Type B pancreatic cell (in vitro differentiated cells): ENCODE measurements around the gene CCP110. TPM values are rescaled to one million over a fixed set of nuclear protein-coding genes. Genes with fewer than 3 reads are reported as not detected.

Experiments used
- DNase-seq: peaks from one replicate; pipeline ENCODE4 v3.0.0; 2021; ENCODE audit warnings: mixed read lengths; ENCODE audit not compliant: unreplicated experiment; ENCODE audit errors: extremely low spot score
- H3K27ac Mint-ChIP-seq: 2 replicates; pipeline ENCODE4 v1.8.0; 2021; ENCODE audit warnings: mild to moderate bottlenecking, mixed read lengths
- H3K27me3 Mint-ChIP-seq: 2 replicates; pipeline ENCODE4 v1.8.0; 2021; ENCODE audit warnings: mixed read lengths
- H3K36me3 Mint-ChIP-seq: 2 replicates; pipeline ENCODE4 v1.8.0; 2021; ENCODE audit warnings: mixed read lengths
- H3K4me1 Mint-ChIP-seq: one replicate; pipeline ENCODE4 v1.8.0; 2021; ENCODE audit warnings: mixed read lengths; ENCODE audit not compliant: unreplicated experiment
- H3K4me3 Mint-ChIP-seq: 2 replicates; pipeline ENCODE4 v1.8.0; 2021; ENCODE audit warnings: mild to moderate bottlenecking, mixed read lengths
- H3K9me3 Mint-ChIP-seq: 2 replicates; pipeline ENCODE4 v1.8.0; 2021; ENCODE audit warnings: mixed read lengths
- total RNA-seq: library from RNA; stranded (reverse); gene quantifications from 2 replicates; pipeline ENCODE4 v1.2.1, GENCODE V29; 2021; ENCODE audit warnings: low replicate concordance
- TF ChIP-seq, protein P1 (sequence below): fragments of 200-600 bp; sonication (generic); conservative IDR thresholded peaks from 2 replicates; pipeline ENCODE4 v1.5.0; 2021; ENCODE audit warnings: antibody characterized with exemption, mild to moderate bottlenecking

CCP110 gene
- total RNA-seq, 1 donor from 2014 or later, result 29.1 TPM

DNA sequence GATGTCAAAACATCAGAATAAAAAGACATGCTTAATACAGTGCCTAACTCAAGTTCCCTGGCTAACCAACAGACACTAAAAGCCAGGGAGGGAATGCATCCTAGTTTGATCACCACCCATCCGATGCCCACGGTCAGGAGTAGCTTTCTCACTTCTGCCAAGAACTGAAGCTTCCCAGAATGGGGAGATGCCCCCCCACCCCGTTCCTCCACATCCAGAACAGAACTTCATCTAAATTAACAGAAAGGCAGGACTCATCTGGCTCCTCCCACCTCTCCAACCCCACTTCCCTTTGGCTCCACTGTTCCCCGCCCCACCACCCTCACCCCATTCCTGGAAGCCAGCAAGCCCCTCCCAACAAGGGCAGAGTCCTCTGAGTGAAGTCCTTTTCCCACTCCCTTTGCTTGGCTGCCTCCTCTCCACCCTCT lies 35.5 kb upstream of the CCP110 start:
- DNase-seq, result no peak
- Mint-ChIP-seq H3K27ac (no peak overlapping the region), H3K36me3 (no peaks in the 10 kb centered on the region), H3K27me3 (no peaks in the 10 kb centered on the region), H3K9me3 (no peaks in the 10 kb centered on the region), H3K4me1 (no peaks in the 10 kb centered on the region), H3K4me3 (no peak overlapping the region)
- TF ChIP-seq, protein P1, sequence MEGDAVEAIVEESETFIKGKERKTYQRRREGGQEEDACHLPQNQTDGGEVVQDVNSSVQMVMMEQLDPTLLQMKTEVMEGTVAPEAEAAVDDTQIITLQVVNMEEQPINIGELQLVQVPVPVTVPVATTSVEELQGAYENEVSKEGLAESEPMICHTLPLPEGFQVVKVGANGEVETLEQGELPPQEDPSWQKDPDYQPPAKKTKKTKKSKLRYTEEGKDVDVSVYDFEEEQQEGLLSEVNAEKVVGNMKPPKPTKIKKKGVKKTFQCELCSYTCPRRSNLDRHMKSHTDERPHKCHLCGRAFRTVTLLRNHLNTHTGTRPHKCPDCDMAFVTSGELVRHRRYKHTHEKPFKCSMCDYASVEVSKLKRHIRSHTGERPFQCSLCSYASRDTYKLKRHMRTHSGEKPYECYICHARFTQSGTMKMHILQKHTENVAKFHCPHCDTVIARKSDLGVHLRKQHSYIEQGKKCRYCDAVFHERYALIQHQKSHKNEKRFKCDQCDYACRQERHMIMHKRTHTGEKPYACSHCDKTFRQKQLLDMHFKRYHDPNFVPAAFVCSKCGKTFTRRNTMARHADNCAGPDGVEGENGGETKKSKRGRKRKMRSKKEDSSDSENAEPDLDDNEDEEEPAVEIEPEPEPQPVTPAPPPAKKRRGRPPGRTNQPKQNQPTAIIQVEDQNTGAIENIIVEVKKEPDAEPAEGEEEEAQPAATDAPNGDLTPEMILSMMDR, result no peak

DNA sequence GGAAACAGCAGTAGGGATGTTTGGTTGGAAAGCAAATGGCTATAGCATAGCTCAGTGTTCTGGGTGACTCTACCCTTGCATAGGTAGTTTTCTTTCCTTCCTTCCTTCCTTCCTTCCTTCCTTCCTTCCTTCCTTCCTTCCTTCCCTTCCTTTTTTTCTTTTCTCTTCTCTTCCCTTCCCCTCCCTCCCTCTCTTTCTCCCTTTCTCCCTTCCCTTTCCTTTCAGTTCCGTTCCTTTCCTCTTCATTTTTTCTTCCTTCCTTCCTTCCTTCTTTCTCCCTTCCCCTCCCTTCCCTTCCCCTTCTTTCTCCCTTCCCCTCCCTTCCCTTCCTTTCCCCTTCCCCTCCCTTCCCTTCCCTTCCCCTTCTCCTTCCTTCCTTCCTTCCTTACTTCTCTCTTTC lies 33.1 kb upstream of the CCP110 start:
- TF ChIP-seq, protein P1, result no peak
- Mint-ChIP-seq H3K4me3 (no peak overlapping the region), H3K9me3 (no peaks in the 10 kb centered on the region), H3K27me3 (no peaks in the 10 kb centered on the region), H3K4me1 (no peaks in the 10 kb centered on the region), H3K27ac (no peak overlapping the region), H3K36me3 (no peaks in the 10 kb centered on the region)
- no peak for DNase-seq

DNA sequence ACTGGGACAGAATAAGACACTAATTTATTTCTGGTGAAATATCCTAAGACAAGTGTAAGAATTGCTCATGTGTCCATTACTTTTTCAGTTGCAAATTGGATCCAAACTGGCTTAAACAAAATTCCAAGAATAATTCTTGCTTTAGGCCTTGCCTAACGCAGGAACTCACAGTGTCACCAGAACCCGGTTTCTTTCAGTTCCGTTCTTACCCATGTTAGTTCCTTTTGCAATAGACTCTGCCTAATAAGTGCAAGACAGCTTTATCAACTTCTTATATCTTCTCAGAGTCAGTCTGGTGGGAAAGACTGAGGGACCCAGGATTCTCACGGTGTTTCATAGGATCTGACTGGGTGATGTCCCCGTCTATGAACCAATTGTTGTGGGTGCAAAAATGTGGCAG lies 26.6 kb upstream of the CCP110 start:
- DNase-seq, result no peak
- Mint-ChIP-seq H3K4me1 (no peaks in the 10 kb centered on the region), H3K27me3 (no peaks in the 10 kb centered on the region), H3K36me3 (peaks cover 18% of the 10 kb centered on the region), H3K9me3 (no peaks in the 10 kb centered on the region), H3K4me3 (no peak overlapping the region), H3K27ac (no peak overlapping the region)
- TF ChIP-seq, protein P1, result no peak

DNA sequence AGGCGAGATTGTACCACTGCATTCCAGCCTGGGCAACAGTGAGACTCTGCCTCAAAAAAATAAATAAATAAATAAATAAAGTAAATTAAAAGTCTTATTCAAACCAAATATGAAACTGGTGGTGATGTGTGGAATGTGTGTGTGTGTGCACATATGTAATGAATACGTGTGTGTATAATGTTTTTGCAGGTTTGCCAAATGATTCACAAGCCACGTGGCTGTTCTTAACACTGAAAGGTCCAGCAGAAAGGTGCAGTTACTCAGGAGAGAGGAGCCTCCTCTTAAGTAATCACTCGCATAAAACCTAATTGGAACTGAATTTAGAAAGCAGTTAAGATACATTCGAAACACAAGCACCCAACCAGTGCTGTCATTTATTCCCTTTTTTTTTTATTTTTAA lies 24.7 kb upstream of the CCP110 start:
- DNase-seq, result no peak
- no peaks in the 10 kb centered on the region for H3K9me3 Mint-ChIP-seq
- H3K27me3 Mint-ChIP-seq, result no peaks in the 10 kb centered on the region
- peaks cover 26% of the 10 kb centered on the region for H3K36me3 Mint-ChIP-seq
- H3K27ac Mint-ChIP-seq, result no peak overlapping the region
- no peak overlapping the region for H3K4me3 Mint-ChIP-seq
- TF ChIP-seq, protein P1, result no peak
- H3K4me1 Mint-ChIP-seq, result no peaks in the 10 kb centered on the region

DNA sequence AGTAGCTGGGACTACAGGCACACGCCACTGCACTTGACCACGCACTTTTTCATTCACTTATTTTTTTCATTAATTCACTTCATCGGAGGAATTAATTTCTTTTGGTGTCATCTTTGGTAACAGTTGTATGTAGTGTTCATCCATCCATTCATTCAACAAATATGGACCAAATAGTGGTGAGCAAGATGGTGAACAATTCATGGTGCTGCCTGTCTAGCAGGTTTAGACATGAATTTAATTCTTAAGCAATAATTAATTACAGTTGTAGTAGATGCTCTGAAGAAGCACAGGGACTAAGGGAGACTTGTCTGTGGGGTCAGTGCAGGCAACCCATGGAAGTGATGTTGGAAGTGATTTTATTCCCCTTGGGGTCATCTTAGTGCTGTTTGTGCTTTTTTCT lies 24.3 kb upstream of the CCP110 start:
- H3K27me3 Mint-ChIP-seq, result no peaks in the 10 kb centered on the region
- TF ChIP-seq, protein P1, result no peak
- H3K4me3 Mint-ChIP-seq, result no peak overlapping the region
- DNase-seq, result no peak
- no peaks in the 10 kb centered on the region for H3K4me1 Mint-ChIP-seq
- H3K36me3 Mint-ChIP-seq, result peaks cover 28% of the 10 kb centered on the region
- H3K9me3 Mint-ChIP-seq, result no peaks in the 10 kb centered on the region
- no peak overlapping the region for H3K27ac Mint-ChIP-seq
